HG02885 (cell line): ENCODE results near the gene ACBD6.
"Not testable (repeated sequence)": the region's sequence is repeated elsewhere in the genome, so short reads cannot be mapped to it uniquely, and the experiment has no call there.

Source experiments
- ATAC-seq: cut with Tn5 transposase; IDR thresholded peaks from one replicate; pipeline ENCODE4 v1.9.1; 2021; ENCODE audit warnings: mild to moderate bottlenecking; ENCODE audit not compliant: unreplicated experiment, poor library complexity

ACBD6 gene

GRCh38 chr1:180425952-180426351 lies 76.4 kb downstream of the ACBD6 start:
- no peak for ATAC-seq

DNA sequence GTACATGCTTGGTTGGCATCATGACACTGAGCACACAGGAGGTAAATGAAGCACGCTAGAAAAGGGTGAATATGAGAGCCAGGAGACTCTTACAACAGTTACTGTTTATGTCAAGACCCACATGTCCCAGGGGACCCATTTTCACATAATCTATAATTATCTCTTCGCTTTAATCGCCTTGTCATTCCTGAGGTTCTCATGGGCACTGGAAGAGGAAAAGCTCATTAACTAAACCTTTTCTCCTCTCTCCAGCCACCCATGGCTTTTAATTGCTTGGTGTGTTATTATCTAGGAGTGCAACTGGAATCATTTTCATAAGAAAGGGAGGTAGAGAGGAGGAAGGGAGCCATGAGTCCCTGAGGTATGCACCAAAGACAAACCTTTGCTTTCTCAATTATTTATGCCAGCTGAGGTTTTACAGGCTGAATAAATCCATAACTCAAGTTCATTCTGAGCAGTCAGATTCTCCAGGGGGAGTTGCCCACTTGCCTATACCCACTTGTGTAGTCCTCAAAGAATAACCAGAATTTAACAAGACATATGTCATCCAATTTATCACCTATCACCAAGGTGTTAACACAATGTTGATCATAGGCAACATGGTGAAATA lies 77.4 kb downstream of the ACBD6 start:
- no peak for ATAC-seq

DNA sequence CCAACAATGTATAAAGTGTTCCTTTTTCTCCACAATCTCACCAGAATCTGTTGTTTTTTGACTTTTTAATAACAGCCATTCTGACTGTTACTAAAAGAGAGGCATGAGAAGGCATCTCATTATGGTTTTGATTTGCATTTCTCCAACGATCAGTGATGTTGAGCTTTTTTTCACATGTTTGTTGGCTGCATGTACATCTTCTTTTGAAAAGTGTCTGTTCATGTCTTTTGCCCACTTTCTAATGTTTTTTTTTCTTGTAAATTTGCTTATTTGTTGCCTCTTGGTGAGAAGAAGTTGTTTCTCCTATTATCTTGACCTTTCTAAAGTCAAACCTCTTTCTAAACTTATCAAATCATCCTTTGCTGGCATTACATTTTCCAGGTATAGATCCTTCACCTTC lies 80.8 kb downstream of the ACBD6 start:
- ATAC-seq = no peak

DNA sequence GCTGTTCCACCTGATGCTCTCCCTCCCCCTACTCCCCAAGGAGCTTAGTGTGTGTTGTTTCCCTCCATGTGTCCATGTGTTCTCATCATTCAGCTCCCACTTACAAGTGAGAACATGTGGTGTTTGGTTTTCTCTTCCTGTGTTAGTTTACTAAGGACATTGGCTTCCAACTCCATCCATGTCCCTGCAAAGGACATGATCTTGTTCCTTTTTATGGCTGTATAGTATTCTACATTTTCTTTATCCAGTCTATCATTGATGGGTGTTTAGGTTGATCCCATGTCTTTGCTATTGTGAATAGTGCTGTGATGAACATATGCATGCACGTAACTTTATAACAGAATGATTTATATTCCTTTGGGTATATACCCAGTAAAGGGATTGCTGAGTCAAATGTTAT lies 81.2 kb downstream of the ACBD6 start:
- not testable (repeated sequence) for ATAC-seq

- ATAC-seq = no peak
Measured at GRCh38 chr1:180415985-180416633, 86.3 kb downstream of the ACBD6 start.

GRCh38 chr1:180415236-180415848 lies 87.0 kb downstream of the ACBD6 start:
- ATAC-seq = no peak

DNA sequence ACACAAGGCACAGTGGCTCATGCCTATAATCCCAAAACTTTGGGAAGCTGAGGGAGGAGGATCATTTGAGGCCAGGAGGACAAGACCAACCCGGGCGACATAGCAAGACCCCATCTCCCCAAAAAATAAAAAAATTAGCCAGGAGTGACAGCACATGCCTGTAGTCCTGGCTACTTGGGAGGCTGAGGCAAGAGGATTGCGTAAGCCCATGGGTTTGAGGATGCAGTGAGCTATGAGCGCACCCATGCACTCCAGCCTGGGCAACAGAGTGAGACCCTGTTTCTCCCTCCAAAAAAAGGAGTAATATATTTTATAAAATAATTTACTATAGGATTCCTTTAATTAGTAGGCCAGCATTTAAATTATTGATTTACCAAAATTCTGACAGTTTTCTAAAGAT lies 89.8 kb downstream of the ACBD6 start:
- ATAC-seq = no peak

- ATAC-seq = not testable (repeated sequence)
Measured at GRCh38 chr1:180408128-180408527, 94.2 kb downstream of the ACBD6 start.

GRCh38 chr1:180407051-180407450 lies 95.3 kb downstream of the ACBD6 start:
- ATAC-seq = no peak

GRCh38 chr1:180402551-180402950 lies 99.8 kb downstream of the ACBD6 start:
- ATAC-seq = no peak

GRCh38 chr1:180402001-180402400 lies 100.4 kb downstream of the ACBD6 start:
- no peak for ATAC-seq

- no peak for ATAC-seq
Measured at GRCh38 chr1:180397175-180397574, 105.2 kb downstream of the ACBD6 start.

- no peak for ATAC-seq
Measured at GRCh38 chr1:180392427-180393145, 109.8 kb downstream of the ACBD6 start.

DNA sequence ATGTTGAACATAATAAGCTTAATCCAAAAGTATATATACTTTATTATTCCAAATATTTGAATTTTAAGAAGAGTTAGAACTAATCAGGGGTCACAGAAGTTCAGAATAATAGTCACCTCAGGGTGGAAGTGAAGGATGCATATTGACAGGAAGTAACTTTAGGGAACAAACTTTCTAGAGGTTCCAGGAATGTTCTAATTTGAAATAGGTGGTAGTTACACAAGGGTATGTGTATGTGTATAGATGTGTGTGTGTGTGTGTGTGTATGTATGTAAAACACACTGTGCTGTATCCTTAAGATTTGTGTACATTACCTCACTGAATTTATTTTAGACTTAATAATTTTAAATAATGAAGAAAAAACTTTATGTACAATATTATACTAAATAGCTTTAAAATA lies 110.4 kb downstream of the ACBD6 start:
- ATAC-seq = no peak

- ATAC-seq = no peak
Measured at GRCh38 chr1:180387413-180387812, 115.0 kb downstream of the ACBD6 start.

GRCh38 chr1:180386745-180387367 lies 115.5 kb downstream of the ACBD6 start:
- ATAC-seq = no peak

DNA sequence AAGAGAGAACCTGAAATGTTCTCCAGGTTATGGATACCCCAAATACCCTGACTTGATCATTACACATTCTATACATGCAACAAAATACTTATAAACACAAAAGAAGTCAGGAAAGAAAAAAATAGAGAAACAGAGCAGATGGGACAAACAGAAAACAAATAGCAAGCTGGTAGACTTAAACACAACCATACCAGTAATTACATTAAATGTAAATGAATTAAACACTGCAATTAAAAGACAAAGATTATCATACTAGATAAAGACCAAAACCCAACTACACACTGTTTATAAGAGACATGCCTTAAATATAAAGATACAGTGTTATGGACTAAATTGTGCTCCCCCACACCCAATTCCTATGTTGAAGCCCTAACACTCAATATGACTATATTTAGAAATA lies 117.2 kb downstream of the ACBD6 start:
- no peak for ATAC-seq

GRCh38 chr1:180384286-180385005 lies 117.9 kb downstream of the ACBD6 start:
- no peak for ATAC-seq

DNA sequence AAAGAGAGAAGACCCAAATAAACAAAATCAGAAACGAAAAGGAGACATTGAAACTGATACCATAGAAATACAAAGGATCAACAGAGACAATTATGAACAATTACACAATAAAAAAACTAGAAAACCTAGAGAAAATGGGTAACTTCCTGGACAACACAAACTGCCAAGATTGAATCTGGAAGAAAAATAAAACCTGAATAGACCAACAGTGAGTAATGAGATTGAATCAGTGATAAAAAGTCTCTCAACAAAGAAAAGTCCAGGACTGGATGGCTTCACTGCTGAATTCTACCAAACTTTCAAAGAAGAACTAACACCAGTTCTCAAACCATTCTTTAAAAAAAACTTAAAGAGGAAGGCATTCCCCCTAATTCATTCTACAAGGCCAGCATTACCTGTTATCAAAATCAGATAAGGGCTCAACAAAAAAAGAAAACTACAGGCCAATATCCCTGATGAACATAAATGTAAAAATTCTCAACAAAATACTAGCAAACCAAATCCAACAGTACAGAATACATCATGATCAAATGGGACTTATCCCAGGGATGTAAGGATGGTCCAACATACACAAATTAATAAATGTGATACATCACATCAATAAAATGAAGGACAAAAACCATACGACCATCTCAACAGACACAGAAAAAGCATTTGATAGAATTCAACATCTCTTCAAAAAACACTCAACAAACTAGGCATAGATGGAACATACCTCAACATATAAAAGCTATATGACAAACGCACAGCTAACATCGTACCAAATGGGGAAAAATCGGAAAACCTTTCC lies 119.9 kb downstream of the ACBD6 start:
- no peak for ATAC-seq
